Activated CD8-positive, alpha-beta T cell treated with anti-CD3 and anti-CD28 coated beads for 36 hours (primary cell): ENCODE results near the gene PPL. TPM values are rescaled to one million over a fixed set of nuclear protein-coding genes. Genes with fewer than 3 reads are reported as not detected.

Experiments used
- ATAC-seq: fragments of 200-7000 bp; cut with Tn5 transposase; one replicate; pipeline ENCODE4 v1.10.0; 2021; ENCODE audit warnings: mild to moderate bottlenecking, moderate library complexity
- CTCF ChIA-PET: fragments of 350-600 bp; sonication (Branson Sonifier 250); formaldehyde crosslinking; loops from one replicate; lab custom pipeline; 2021; ENCODE audit warnings: antibody characterized with exemption; lab: Charles Lee
- POLR2A ChIA-PET: fragments of 350-600 bp; sonication (Branson Sonifier 250); formaldehyde crosslinking; loops from one replicate; lab custom pipeline; 2021; ENCODE audit warnings: antibody characterized with exemption; lab: Charles Lee
- DNase-seq: peaks from one replicate; pipeline ENCODE4 v3.0.0-alpha.2; 2020
- H3K27ac Mint-ChIP-seq: one replicate; pipeline ENCODE4 v1.8.0; 2021; ENCODE audit warnings: mild to moderate bottlenecking, mixed read lengths
- H3K27me3 Mint-ChIP-seq: one replicate; pipeline ENCODE4 v1.8.0; 2021; ENCODE audit warnings: mixed read lengths
- H3K36me3 Mint-ChIP-seq: one replicate; pipeline ENCODE4 v1.8.0; 2021; ENCODE audit warnings: low read depth, mixed read lengths
- H3K4me1 Mint-ChIP-seq: one replicate; pipeline ENCODE4 v1.8.0; 2021; ENCODE audit warnings: low read depth, mixed read lengths
- H3K4me3 Mint-ChIP-seq: one replicate; pipeline ENCODE4 v1.8.0; 2021; ENCODE audit warnings: mild to moderate bottlenecking, moderate library complexity, mixed read lengths
- H3K9me3 Mint-ChIP-seq: one replicate; pipeline ENCODE4 v1.8.0; 2021; ENCODE audit warnings: mixed read lengths
- CTCF ChIP-seq: fragments of 200-600 bp; IDR thresholded peaks from one replicate; pipeline ENCODE4 v1.8.0; 2022; ENCODE audit warnings: antibody characterized with exemption, mild to moderate bottlenecking
- intact Hi-C: fragments of 100-400 bp; cut with micrococcal nuclease; formaldehyde crosslinking; loops from one replicate; pipeline ENCODE4 v1.10.0; 2022
- total RNA-seq, 2 experiments: library from RNA; stranded (reverse); gene quantifications; one replicate each; pipeline ENCODE4 v1.2.3, GENCODE V29; 2021

PPL gene
- total RNA-seq, 2 experiments from 2014 or later: 0.05 TPM; not detected in 1

DNA sequence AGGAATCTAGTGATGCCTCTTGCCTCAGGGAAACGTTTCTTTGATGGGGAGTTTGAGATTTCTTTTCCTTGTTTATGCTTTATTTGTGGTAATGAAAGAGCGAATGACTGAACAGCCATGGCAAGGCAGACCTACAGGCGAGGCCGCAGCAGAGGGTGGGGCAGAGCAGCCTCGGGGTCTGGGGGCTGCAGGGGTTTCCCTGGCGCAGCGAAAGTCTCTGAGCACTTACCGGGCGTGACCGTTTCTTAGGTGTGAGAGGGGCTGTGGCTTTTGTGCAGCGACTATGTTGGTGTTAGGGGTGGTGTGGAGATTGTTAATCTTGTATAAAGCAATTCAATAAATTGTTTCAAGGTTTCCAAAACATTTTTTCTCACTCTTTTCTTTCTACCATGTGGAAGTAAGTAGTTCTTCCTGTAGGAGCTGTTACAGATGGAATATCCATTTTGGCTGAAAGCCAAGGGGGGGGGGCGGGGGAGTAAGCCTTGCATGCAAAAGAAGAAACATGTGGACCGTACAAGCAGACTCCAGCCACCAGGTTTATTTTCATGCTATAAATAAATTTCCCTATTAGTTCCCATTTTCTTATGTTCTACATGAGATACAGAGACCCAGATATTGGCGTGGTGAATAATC, 54.8 kb downstream of the PPL start:
- CTCF ChIA-PET: no interaction called here
- POLR2A ChIA-PET: no interaction called here
- Mint-ChIP-seq H3K27ac (no peak overlapping the region), H3K4me3 (no peak overlapping the region), H3K4me1 (no peaks in the 10 kb centered on the region), H3K36me3 (peaks cover 28% of the 10 kb centered on the region), H3K27me3 (no peaks in the 10 kb centered on the region), H3K9me3 (no peaks in the 10 kb centered on the region)
- no peak for DNase-seq
- TF ChIP-seq CTCF: no peak
- no peak for ATAC-seq
- intact Hi-C loops: no loop called here

GRCh38 chr16:4880006-4880580, 56.9 kb downstream of the PPL start:
- no peak overlapping the region for H3K4me3 Mint-ChIP-seq

GRCh38 chr16:4879049-4879448, 57.9 kb downstream of the PPL start:
- Mint-ChIP-seq H3K9me3 (no peaks in the 10 kb centered on the region), H3K36me3 (peaks cover 23% of the 10 kb centered on the region), H3K4me3 (no peak overlapping the region), H3K27me3 (no peaks in the 10 kb centered on the region), H3K27ac (no peak overlapping the region), H3K4me1 (no peaks in the 10 kb centered on the region)
- TF ChIP-seq CTCF: no peak
- intact Hi-C loops: no loop called here
- DNase-seq (no peak), ATAC-seq (no peak)
- ChIA-PET CTCF (no interaction called here), POLR2A (no interaction called here)

More at GRCh38 chr16:4880006-4880580, 56.9 kb downstream of the PPL start:
- POLR2A ChIA-PET: no interaction called here
- DNase-seq (no peak), ATAC-seq (no peak)
- intact Hi-C loops: no loop called here
- Mint-ChIP-seq H3K9me3 (no peaks in the 10 kb centered on the region), H3K27me3 (no peaks in the 10 kb centered on the region), H3K27ac (no peak overlapping the region), H3K36me3 (peaks cover 29% of the 10 kb centered on the region), H3K4me1 (no peaks in the 10 kb centered on the region)
- no peak for TF ChIP-seq CTCF
- CTCF ChIA-PET: no interaction called here

DNA sequence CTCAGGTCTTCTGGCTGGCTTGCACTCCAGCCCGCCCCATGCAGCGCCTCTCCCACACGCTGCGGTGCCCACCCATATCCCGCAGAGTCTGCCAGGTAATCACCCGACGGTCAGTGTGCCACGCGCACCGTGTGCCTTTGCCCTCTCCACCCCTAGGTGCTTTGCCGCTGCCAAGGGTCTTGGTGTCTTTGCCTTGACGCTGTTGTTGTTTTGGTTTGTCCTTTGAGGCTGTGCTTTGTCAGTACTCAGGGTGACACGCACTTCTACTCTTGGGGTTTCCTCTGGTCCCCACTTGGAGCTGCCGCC, 59.6 kb downstream of the PPL start:
- TF ChIP-seq CTCF: no peak
- H3K9me3 Mint-ChIP-seq: no peaks in the 10 kb centered on the region
- H3K4me1 Mint-ChIP-seq: no peaks in the 10 kb centered on the region
- H3K27me3 Mint-ChIP-seq: no peaks in the 10 kb centered on the region
- intact Hi-C loops: no loop called here
- no peak for ATAC-seq
- H3K36me3 Mint-ChIP-seq: peaks cover 19% of the 10 kb centered on the region
- ChIA-PET POLR2A (no interaction called here), CTCF (no interaction called here)
- no peak overlapping the region for H3K27ac Mint-ChIP-seq
- no peak overlapping the region for H3K4me3 Mint-ChIP-seq
- no peak for DNase-seq

DNA sequence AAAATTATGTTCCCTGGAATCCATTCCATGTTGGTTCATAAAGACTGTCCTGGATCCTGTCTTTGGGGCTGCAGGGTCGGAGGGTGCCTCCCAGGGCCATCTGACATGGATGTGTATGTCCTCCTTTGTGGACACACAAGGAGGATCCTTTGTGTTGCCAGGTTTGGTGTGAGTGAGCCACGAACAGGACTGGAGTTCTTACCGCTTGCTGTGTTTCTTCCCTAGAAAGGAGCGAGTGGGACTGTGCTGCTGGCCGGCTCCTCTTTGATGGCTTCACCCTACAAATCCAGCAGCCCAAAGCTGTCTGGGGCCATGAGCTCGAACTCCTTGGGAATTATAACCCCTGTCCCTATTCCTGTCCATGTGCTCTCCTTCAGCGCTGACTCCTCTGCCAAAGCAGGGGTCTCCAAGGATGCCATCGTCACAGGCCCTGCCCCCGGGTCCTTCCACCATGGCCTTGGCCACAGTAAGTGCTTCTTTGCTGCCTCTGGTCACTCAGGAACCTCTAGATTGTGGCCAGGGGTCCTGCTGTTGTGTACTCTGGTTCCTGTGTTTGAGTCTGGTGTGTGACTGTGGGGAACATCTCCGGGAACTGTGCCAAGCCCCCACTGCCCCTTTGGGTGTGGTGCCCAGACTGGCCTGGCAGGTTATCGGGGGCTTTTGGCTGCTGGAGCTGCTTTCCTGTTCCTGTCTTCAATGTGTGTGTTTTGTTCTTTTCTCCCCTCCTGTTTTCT, 60.1 kb downstream of the PPL start:
- TF ChIP-seq CTCF: no peak
- no peak overlapping the region for H3K27ac Mint-ChIP-seq
- peaks cover 20% of the 10 kb centered on the region for H3K36me3 Mint-ChIP-seq
- H3K9me3 Mint-ChIP-seq: no peaks in the 10 kb centered on the region
- POLR2A ChIA-PET: no interaction called here
- ATAC-seq (no peak), DNase-seq (no peak)
- H3K4me1 Mint-ChIP-seq: no peaks in the 10 kb centered on the region
- intact Hi-C loops: no loop called here
- H3K4me3 Mint-ChIP-seq: no peak overlapping the region
- CTCF ChIA-PET: no interaction called here
- H3K27me3 Mint-ChIP-seq: no peaks in the 10 kb centered on the region
